Activated effector memory CD4-positive, alpha-beta T cell treated with Interleukin-2 at 50 U/mL for 16 hours (primary cell): Measurements from ENCODE around the gene GSTO2.

Experiments
- DNase-seq: peaks from one replicate; pipeline ENCODE4 v3.0.0-alpha.2; 2020

The GSTO2 gene

GRCh38 chr10:104288355-104288754 lies 19.4 kb downstream of the GSTO2 start:
- no peak for DNase-seq

- DNase-seq, result peak; percentile 79
These were observed 22.5 kb downstream of the GSTO2 start for GRCh38 chr10:104291439-104291951.

- no peak for DNase-seq
These were observed 24.0 kb downstream of the GSTO2 start for GRCh38 chr10:104293011-104293410.

- DNase-seq, result no peak
These were observed 24.9 kb downstream of the GSTO2 start for GRCh38 chr10:104293781-104294321.

- DNase-seq, result no peak
These were observed 27.9 kb downstream of the GSTO2 start for GRCh38 chr10:104296687-104297436.

- no peak for DNase-seq
These were observed 29.0 kb downstream of the GSTO2 start for GRCh38 chr10:104297697-104298660.

- no peak for DNase-seq
These were observed 30.3 kb downstream of the GSTO2 start for GRCh38 chr10:104299031-104299904.

- DNase-seq, result no peak
These were observed 31.2 kb downstream of the GSTO2 start for GRCh38 chr10:104300002-104300735.

GRCh38 chr10:104300736-104301292 lies 31.8 kb downstream of the GSTO2 start:
- no peak for DNase-seq

- no peak for DNase-seq
These were observed 33.1 kb downstream of the GSTO2 start for GRCh38 chr10:104301907-104302690.

- DNase-seq, result no peak
These were observed 34.8 kb downstream of the GSTO2 start for GRCh38 chr10:104303594-104304355.

GRCh38 chr10:104304356-104304745 lies 35.4 kb downstream of the GSTO2 start:
- DNase-seq, result no peak

- DNase-seq, result no peak
These were observed 35.9 kb downstream of the GSTO2 start for GRCh38 chr10:104304927-104305326.

GRCh38 chr10:104306897-104307296 lies 37.9 kb downstream of the GSTO2 start:
- no peak for DNase-seq

- DNase-seq, result no peak
These were observed 38.8 kb downstream of the GSTO2 start for GRCh38 chr10:104307576-104308438.

GRCh38 chr10:104308439-104308903 lies 39.5 kb downstream of the GSTO2 start:
- no peak for DNase-seq

- DNase-seq, result no peak
These were observed 41.3 kb downstream of the GSTO2 start for GRCh38 chr10:104309980-104310978.
